HG03135 (cell line): ENCODE measurements around the gene PIK3C2A.

Source experiments
- ATAC-seq: cut with Tn5 transposase; IDR thresholded peaks from one replicate; pipeline ENCODE4 v1.9.1; 2021; ENCODE audit warnings: mild to moderate bottlenecking, moderate library complexity; ENCODE audit not compliant: unreplicated experiment

Gene PIK3C2A

GRCh38 chr11:17214338-17214737, 6.6 kb upstream of the PIK3C2A start:
- ATAC-seq, result no peak

- no peak for ATAC-seq
Observed at GRCh38 chr11:17211286-17211685, 3.5 kb upstream of the PIK3C2A start.

GRCh38 chr11:17209939-17210245, 2.1 kb upstream of the PIK3C2A start:
- no peak for ATAC-seq

DNA sequence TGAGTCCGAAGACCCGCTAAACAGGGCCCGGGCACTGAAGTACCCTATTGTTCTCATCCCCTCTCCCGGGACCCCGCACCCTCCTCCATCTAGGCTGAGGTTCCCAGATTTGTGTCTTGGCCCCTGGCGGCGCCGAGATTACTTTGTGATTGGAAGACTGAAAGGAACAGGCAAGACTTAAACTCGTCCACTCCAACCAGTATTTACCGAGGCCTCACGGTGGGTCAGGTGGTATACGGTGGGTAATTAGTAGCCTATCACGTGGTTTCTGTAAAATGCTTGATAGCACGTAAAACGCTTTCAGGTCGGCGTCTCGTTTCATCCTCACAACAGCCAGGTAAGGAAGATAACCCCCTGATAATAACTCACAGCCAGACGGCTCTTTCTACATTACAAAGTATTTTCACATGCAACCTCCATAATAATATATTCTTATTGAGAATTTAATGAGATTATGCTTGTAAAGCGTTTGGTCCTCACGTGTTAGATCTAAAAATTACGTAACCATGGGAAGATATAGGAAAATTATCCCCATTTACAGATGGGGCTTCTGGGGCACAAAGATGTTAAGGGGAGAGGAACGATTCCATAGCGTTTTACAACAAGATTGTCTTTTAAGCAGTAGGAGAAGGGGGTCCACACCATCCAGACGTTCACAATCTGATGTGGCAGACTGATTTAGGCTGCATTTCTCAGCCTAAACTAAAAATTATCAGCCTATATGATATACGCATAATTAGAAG, 642 bp upstream of the PIK3C2A start:
- peak; percentile 66 for ATAC-seq

DNA sequence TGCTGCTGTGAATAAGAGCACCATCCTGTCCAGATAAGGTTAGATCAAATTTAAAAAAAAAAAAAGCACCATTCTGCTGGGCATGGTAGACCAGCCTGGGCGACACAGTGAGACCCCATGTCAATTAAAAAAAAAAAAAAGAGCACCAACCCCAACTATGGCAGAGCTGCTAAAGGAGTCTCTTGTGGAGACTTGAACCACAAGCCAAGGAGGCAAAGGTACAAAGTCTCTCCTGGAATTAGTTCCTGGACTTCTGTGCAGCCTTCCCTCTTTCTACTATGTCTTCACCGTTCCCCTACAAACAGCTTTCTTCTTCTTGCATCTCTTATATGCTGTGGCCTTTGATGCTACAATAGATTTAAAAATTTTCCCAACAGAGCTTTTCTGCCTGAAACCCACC, 1.3 kb downstream of the PIK3C2A start:
- no peak for ATAC-seq

DNA sequence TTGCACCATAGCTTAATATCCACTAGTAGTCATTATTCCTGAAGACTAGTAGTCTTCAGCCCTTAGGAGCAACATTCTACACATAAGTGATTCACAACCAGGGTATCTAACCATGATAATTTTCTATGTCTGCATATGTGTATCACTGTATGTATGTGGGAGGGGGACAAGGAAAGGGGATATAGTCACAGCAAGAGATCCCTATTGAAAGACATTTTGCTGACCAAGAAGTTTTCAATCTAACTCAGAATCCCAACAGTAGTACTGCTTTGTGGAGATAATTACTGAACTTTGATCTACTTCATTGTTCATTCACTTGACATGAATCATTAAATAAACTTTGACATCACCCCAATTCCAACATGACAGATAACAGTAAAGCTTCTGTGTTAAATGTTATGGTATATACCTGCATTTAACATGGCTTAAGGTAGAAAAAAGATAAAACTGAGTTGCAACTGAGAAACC, 10.3 kb downstream of the PIK3C2A start:
- no peak for ATAC-seq

GRCh38 chr11:17188675-17189074, 19.1 kb downstream of the PIK3C2A start:
- no peak for ATAC-seq

DNA sequence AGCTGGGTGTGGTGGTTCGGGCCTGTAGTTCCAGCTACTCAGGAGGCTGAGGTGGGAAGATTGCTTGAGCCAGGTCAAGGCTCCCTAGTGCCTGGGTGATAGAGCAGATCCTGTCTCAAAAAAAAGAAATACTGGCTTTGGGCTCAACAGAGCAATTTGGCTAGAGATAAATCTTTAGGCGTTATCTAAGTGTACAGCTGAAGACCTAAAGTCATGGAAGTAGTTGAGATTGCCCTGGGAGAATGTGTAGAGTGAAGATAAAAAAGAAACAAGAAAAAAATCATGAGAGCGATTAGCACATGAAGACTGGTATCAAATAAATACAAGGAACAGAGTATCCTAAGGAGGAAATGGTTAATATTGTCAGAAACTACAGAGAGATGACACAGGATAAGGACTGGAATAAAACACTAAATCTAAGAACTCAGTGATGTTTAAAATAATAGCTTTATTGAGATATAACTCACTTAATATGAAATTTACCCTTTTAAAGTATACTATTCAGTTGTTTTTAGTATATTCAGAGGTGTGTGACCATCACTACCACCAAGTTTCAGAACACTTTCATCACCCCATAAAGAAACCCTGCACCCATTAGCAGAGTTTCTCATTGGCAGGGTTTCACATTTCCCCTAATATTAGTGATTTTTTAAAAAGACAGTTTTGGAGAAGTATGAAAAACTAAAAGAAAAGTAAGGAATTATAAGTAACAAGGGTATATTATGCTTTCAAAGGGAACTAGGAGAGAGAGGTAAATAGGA, 20.7 kb downstream of the PIK3C2A start:
- no peak for ATAC-seq

GRCh38 chr11:17185938-17186337, 21.8 kb downstream of the PIK3C2A start:
- ATAC-seq, result no peak

GRCh38 chr11:17184882-17185587, 22.8 kb downstream of the PIK3C2A start:
- ATAC-seq, result no peak

DNA sequence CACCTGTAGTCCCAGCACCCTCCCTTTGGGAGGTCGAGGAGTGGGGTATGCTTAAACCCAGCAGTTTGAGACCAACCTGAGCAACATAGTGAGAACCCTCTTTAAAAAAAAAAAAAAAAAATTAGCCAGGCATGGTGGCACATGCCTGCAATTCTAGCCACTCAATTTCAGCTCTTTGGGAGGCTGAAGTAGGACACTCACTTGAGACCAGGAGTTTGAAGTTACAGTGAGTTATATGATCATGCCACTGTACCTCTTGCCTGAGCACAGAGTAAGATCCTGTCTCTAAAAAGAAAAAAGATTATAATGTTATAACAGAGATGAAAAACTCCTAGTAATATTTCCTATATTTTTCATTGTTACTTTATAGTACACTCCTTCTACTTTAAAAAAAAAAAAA, 23.9 kb downstream of the PIK3C2A start:
- ATAC-seq, result no peak

DNA sequence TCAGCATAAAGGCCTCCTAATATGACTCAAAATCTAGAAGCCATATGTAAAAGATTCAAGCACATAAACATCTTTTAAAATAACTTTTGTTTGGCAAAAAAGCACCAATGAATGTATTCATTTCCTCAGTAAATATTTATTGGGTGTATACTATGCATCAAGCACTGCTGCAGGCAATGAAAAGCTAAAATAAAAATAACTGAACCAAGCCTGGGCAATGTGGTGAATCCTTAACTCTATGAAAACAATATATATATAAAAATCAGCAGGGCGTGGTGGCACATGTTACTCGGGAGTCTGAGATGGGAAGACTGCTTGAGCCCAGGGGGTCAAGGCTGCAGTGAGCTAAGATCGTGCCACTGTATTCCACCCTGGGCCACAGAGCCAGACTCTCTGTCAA, 27.8 kb downstream of the PIK3C2A start:
- ATAC-seq, result no peak

DNA sequence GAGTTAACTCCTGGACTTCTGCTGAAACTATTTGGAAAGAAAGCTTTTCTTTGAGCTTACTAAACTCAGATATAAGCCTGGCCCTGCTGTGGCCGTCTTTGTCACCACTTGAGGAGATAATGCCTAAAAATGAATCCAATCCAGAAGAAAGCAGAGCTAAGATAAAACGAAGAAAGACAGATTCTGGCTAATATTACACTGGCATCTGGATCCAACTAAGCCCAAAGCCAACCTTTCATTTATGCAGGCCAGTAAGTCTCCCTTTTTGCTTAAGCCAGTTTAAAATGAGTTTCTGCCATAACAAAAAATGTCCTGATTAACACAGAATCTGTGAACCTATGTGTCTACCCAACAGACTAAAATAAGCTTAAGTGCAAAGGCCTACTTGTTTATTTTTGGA, 34.5 kb downstream of the PIK3C2A start:
- no peak for ATAC-seq

- no peak for ATAC-seq
Observed at GRCh38 chr11:17171916-17172315, 35.9 kb downstream of the PIK3C2A start.

DNA sequence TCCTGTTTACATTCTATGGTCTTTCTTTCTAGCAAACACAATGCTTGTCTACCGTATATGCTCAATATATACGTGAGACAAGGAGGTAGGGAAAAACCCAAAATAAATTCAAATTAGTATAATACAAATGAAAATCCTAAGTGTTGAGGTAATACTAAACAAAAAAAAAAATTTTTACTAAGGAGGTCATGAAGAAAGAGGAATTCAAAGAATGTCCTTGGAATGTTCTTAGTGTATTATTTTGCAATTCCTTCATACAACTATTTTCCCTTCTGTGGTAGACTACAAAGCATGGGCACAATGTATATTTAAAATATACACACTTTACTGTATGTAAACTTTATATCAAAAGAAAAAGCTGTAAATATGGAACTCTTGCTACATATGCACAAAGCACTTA, 36.4 kb downstream of the PIK3C2A start:
- ATAC-seq, result no peak

- ATAC-seq, result no peak
Observed at GRCh38 chr11:17169876-17170275, 37.9 kb downstream of the PIK3C2A start.

DNA sequence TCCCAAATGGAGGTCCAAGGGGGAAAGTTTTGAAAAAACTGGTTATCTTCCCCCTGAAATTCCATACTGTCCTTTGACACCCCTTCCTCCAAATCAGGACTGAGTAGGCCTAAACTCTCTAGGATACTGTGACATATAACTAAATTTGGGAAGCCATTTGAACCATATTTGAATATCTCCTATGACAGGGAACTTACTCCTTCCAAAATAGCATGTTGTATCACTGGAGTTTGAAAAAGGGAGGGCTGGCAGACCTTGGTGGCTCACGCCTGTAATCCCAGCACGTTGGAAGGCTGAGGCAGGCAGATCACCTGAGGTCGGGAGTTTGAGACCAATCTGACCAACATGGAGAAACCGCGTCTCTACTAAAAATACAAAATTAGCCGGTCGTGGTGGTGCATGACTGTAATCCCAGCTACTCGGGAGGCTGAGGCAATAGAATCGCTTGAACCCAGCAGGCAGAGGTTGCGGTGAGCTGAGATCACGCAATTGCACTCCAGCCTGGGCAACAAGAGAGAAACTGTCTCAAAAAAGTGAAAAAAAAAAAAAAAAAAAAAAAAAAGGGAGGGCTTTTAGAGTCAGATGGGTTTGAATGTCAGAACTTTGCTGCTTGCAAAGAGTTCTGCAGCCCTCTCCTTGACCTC, 42.4 kb downstream of the PIK3C2A start:
- ATAC-seq, result no peak

GRCh38 chr11:17164361-17165246, 43.2 kb downstream of the PIK3C2A start:
- no peak for ATAC-seq

DNA sequence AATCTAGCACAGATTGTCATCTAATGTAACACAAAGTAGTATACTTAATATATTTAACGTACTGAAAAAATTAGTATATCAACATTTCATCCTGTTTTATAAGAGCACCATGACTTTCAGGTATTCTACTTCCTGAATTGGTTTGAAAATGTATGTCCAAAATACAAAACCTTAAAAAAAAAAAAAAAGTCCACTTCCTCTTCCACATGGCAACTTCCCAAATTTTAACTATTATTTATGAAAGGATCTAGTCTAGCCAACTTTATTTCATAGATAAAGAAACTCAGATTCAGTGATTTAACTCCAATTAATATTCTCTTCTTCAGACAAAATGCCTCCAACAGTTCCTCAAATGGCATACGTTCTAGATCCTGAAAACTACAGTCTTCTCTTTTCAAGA, 44.0 kb downstream of the PIK3C2A start:
- ATAC-seq, result no peak

GRCh38 chr11:17163291-17163690, 44.5 kb downstream of the PIK3C2A start:
- no peak for ATAC-seq
